NB4 (cell line): Measurements from ENCODE around the gene ARFIP2.

Source experiments
- POLR2A ChIP-seq: IDR thresholded peaks from 2 replicates; pipeline ENCODE4 v1.6.1; 2011; ENCODE audit warnings: mild to moderate bottlenecking; ENCODE audit not compliant: insufficient read length; ENCODE audit errors: extremely low read depth
- TF ChIP-seq, protein P1 (sequence below): IDR thresholded peaks from one replicate; pipeline ENCODE4 v1.5.1; 2012; ENCODE audit warnings: low read depth, low read length

DNA sequence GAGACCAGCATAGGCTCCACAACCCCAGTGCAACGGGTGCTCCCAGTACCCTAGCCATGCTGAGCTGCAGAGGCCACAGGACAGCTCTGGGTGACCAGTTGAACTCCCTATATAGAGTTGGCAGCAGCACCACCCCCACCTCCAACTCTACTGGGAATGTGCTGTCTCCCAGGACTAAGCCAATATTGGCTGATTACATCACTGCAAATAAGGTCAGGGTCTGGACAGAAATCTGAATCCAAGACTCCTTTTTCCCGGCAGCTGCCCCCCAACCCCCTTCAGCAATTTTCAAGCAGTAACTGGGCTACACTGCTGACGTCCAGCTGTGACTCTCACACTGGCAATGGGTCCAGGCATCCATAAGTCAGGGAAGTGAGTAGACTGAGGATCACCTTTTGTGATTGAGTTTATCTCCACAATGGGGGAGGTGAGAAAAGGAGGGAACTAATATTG lies 40.2 kb downstream of the ARFIP2 start, which contains the start of gene HPX:
- TF ChIP-seq, protein P1, sequence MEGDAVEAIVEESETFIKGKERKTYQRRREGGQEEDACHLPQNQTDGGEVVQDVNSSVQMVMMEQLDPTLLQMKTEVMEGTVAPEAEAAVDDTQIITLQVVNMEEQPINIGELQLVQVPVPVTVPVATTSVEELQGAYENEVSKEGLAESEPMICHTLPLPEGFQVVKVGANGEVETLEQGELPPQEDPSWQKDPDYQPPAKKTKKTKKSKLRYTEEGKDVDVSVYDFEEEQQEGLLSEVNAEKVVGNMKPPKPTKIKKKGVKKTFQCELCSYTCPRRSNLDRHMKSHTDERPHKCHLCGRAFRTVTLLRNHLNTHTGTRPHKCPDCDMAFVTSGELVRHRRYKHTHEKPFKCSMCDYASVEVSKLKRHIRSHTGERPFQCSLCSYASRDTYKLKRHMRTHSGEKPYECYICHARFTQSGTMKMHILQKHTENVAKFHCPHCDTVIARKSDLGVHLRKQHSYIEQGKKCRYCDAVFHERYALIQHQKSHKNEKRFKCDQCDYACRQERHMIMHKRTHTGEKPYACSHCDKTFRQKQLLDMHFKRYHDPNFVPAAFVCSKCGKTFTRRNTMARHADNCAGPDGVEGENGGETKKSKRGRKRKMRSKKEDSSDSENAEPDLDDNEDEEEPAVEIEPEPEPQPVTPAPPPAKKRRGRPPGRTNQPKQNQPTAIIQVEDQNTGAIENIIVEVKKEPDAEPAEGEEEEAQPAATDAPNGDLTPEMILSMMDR, result no peak
- no peak for TF ChIP-seq POLR2A
